PC-9 (cell line): Measurements from ENCODE around the gene FGD2. TPM values are rescaled to one million over a fixed set of nuclear protein-coding genes. Genes with fewer than 3 reads are reported as not detected.
A peak's percentile ranks its signal among the peaks of the same experiment; 100 is the strongest.

ENCODE experiments used
- BruUV-seq: library from RNA; stranded (reverse); fragments of 400-500 nt; replicated peaks from 2 replicates; lab custom pipeline; 2021; lab: Mats Ljungman, UMichigan
- CTCF ChIA-PET: fragments of 300-600 bp; sonication (Branson Sonifier 250); formaldehyde crosslinking; loops from one replicate; lab custom pipeline; 2022; ENCODE audit warnings: antibody characterized with exemption; lab: Charles Lee
- POLR2A ChIA-PET: fragments of 300-600 bp; sonication (Branson Sonifier 250); formaldehyde crosslinking; loops from one replicate; lab custom pipeline; 2022; ENCODE audit warnings: antibody characterized with exemption; ENCODE audit not compliant: unreplicated experiment; lab: Charles Lee
- DNase-seq, 2 experiments: peaks; one replicate each; pipeline versions ENCODE4 v3.0.0 to v3.0.0-alpha.2; 2015 to 2022; ENCODE audit warnings: mixed read lengths in 1 of 2
- H2AFZ ChIP-seq: fragments of 200-600 bp; sonication (generic); 2 replicates; pipeline ENCODE4 v1.8.1; 2017; ENCODE audit warnings: antibody characterized with exemption
- H3F3A ChIP-seq: fragments of 200-600 bp; sonication (generic); 2 replicates; pipeline ENCODE4 v1.8.1; 2017; ENCODE audit warnings: antibody characterized with exemption, mild to moderate bottlenecking, low read depth; ENCODE audit not compliant: insufficient read depth
- H3K27ac ChIP-seq: fragments of 200-600 bp; sonication (generic); 2 replicates; pipeline ENCODE4 v1.6.1; 2016; ENCODE audit warnings: mixed run types
- H3K27me3 ChIP-seq: fragments of 200-600 bp; sonication (generic); 2 replicates; pipeline ENCODE4 v1.6.1; 2016; ENCODE audit warnings: low read depth, mixed run types; ENCODE audit not compliant: insufficient read depth
- H3K36me3 ChIP-seq: fragments of 200-600 bp; sonication (generic); 2 replicates; pipeline ENCODE4 v1.6.1; 2016; ENCODE audit warnings: low read depth, mixed run types
- H3K4me1 ChIP-seq: fragments of 200-600 bp; sonication (generic); replicated peaks from 2 replicates; pipeline ENCODE4 v1.6.1; 2016; ENCODE audit warnings: mixed run types; ENCODE audit not compliant: insufficient read depth
- H3K4me2 ChIP-seq: fragments of 200-600 bp; sonication (generic); 2 replicates; pipeline ENCODE4 v1.6.1; 2017; ENCODE audit warnings: mixed run types
- H3K4me3 ChIP-seq: fragments of 200-600 bp; sonication (generic); 2 replicates; pipeline ENCODE4 v1.6.1; 2016; ENCODE audit warnings: mixed run types
- H3K79me2 ChIP-seq: fragments of 200-600 bp; sonication (generic); 2 replicates; pipeline ENCODE4 v1.6.1; 2017; ENCODE audit warnings: low read depth, mixed run types
- H3K9me2 ChIP-seq: fragments of 200-600 bp; sonication (generic); 2 replicates; pipeline ENCODE4 v1.8.1; 2017; ENCODE audit warnings: mild to moderate bottlenecking; ENCODE audit not compliant: insufficient read depth
- H3K9me3 ChIP-seq: fragments of 200-600 bp; sonication (generic); 2 replicates; pipeline ENCODE4 v1.8.1; 2016; ENCODE audit warnings: low read depth; ENCODE audit not compliant: insufficient read depth
- H4K20me1 ChIP-seq: fragments of 200-600 bp; sonication (generic); 2 replicates; pipeline ENCODE4 v1.8.1; 2017; ENCODE audit not compliant: insufficient read depth
- CTCF ChIP-seq: fragments of 200-600 bp; sonication (generic); conservative IDR thresholded peaks from 2 replicates; pipeline ENCODE4 v1.6.1; 2017; ENCODE audit warnings: mixed run types, antibody characterized with exemption, mild to moderate bottlenecking, moderate library complexity
- EZH2 ChIP-seq: fragments of 200-600 bp; sonication (generic); IDR thresholded peaks from 2 replicates; pipeline ENCODE4 v1.8.0; 2017; ENCODE audit warnings: antibody characterized with exemption, low read depth
- intact Hi-C: fragments of 100-400 bp; cut with micrococcal nuclease; formaldehyde crosslinking; loops from one replicate; pipeline ENCODE4 v1.10.0; 2022; ENCODE audit not compliant: unreplicated experiment
- total RNA-seq: library from RNA; stranded (reverse); gene quantifications from 2 replicates; pipeline ENCODE4 v1.2.3, GENCODE V29; 2021

Gene FGD2
- total RNA-seq, 1 experiment from 2014 or later: 0.50 TPM

GRCh38 chr6:37027811-37028469 lies 22.5 kb downstream of the FGD2 start:
- ChIA-PET POLR2A (no interaction called here), CTCF (interaction anchor here (2.1 kb wide), 1 partner anchor 144 kb away, joined by 10 read pairs; no protein-coding TSS in a partner anchor)
- Histone ChIP-seq H2AFZ (no peak overlapping the region), H3F3A (peaks cover 37% of the 10 kb centered on the region), H3K9me3 (no peaks in the 10 kb centered on the region), H3K4me3 (no peak overlapping the region), H3K27ac (no peak overlapping the region), H3K4me2 (no peak overlapping the region), H3K36me3 (no peaks in the 10 kb centered on the region), H3K9me2 (no peaks in the 10 kb centered on the region), H3K27me3 (no peaks in the 10 kb centered on the region), H3K79me2 (no peaks in the 10 kb centered on the region), H4K20me1 (no peaks in the 10 kb centered on the region), H3K4me1 (peaks cover 38% of the 10 kb centered on the region)
- intact Hi-C loops: loop anchor here (2.0 to 10.0 kb wide), 3 partner anchors 75 to 667 kb away; partner anchors contain the start of gene MDGA1
- TF ChIP-seq EZH2 (no peak), CTCF (no peak)
- no peak for DNase-seq
- no TSS peak for BruUV-seq

- peaks cover 25% of the 10 kb centered on the region for H3K4me1 ChIP-seq
- TF ChIP-seq CTCF (peak; percentile 83), EZH2 (no peak)
- no peaks in the 10 kb centered on the region for H3K9me3 ChIP-seq
- POLR2A ChIA-PET: interaction anchor here (0.5 to 1.0 kb wide), 5 partner anchors 24 to 181 kb away, joined by 3 to 8 read pairs (median 4); no protein-coding TSS in a partner anchor
- no peaks in the 10 kb centered on the region for H3K79me2 ChIP-seq
- no peaks in the 10 kb centered on the region for H3K9me2 ChIP-seq
- no peaks in the 10 kb centered on the region for H4K20me1 ChIP-seq
- H3K27ac ChIP-seq: peak overlapping the region; percentile 81
- intact Hi-C loops: loop anchor here (1.0 to 10.0 kb wide), 6 partner anchors 22 to 665 kb away; partner anchors contain the start of gene MDGA1
- no peak overlapping the region for H3K4me3 ChIP-seq
- H3K27me3 ChIP-seq: no peaks in the 10 kb centered on the region
- DNase-seq: peak; percentile 84 to 96
- H3F3A ChIP-seq: peaks cover 24% of the 10 kb centered on the region
- no TSS peak for BruUV-seq
- no peak overlapping the region for H3K4me2 ChIP-seq
- CTCF ChIA-PET: interaction anchor here (0.6 to 2.1 kb wide), 10 partner anchors 11 to 296 kb away, joined by 3 to 10 read pairs (median 4); no protein-coding TSS in a partner anchor
- no peaks in the 10 kb centered on the region for H3K36me3 ChIP-seq
- no peak overlapping the region for H2AFZ ChIP-seq
These were observed 24.0 kb downstream of the FGD2 start for GRCh38 chr6:37029249-37029971.

- no peaks in the 10 kb centered on the region for H3K79me2 ChIP-seq
- intact Hi-C loops: no loop called here
- H3K9me3 ChIP-seq: no peaks in the 10 kb centered on the region
- BruUV-seq: no TSS peak
- peaks cover 17% of the 10 kb centered on the region for H3F3A ChIP-seq
- no peaks in the 10 kb centered on the region for H3K9me2 ChIP-seq
- H2AFZ ChIP-seq: no peak overlapping the region
- peaks cover 13% of the 10 kb centered on the region for H3K4me1 ChIP-seq
- no peaks in the 10 kb centered on the region for H3K27me3 ChIP-seq
- no peak overlapping the region for H3K4me2 ChIP-seq
- no peaks in the 10 kb centered on the region for H4K20me1 ChIP-seq
- CTCF ChIA-PET: interaction anchor here (0.6 to 1.0 kb wide), 2 partner anchors 20 to 99 kb away, joined by 4 to 8 read pairs; no protein-coding TSS in a partner anchor
- H3K27ac ChIP-seq: 0 out of 2 replicates have a peak overlapping the region, but pooled peaks have one; percentile 81
- no peak overlapping the region for H3K4me3 ChIP-seq
- H3K36me3 ChIP-seq: no peaks in the 10 kb centered on the region
- TF ChIP-seq EZH2 (no peak), CTCF (no peak)
- no peak for DNase-seq
- POLR2A ChIA-PET: interaction anchor here (0.6 kb wide), 1 partner anchor 167 kb away, joined by 8 read pairs; no protein-coding TSS in a partner anchor
These were observed 25.1 kb downstream of the FGD2 start for GRCh38 chr6:37030599-37030998.
